ENCODE data around the gene CTSA. TPM values are rescaled to one million over a fixed set of nuclear protein-coding genes. Genes with fewer than 3 reads are reported as not detected.

Gene CTSA
- total RNA-seq, result 160 TPM
- long read RNA-seq, transcript CTSA-207 (2 exons, 2,183 nt), result minor isoform, 9 of 576 reads
- long read RNA-seq, transcript CTSA-203 (14 exons, 1,972 nt), result minor isoform, 40 of 576 reads
- long read RNA-seq, transcript CTSA-204 (15 exons, 2,149 nt), result major isoform, 453 of 576 reads
- long read RNA-seq, transcript CTSA-201 (15 exons, 1,898 nt), result minor isoform, 10 of 576 reads
- long read RNA-seq, partial matches to known transcripts, result 43 of 576 reads
- long read RNA-seq, other reads (novel, unspliced or antisense), result 16 of 576 reads

DNA sequence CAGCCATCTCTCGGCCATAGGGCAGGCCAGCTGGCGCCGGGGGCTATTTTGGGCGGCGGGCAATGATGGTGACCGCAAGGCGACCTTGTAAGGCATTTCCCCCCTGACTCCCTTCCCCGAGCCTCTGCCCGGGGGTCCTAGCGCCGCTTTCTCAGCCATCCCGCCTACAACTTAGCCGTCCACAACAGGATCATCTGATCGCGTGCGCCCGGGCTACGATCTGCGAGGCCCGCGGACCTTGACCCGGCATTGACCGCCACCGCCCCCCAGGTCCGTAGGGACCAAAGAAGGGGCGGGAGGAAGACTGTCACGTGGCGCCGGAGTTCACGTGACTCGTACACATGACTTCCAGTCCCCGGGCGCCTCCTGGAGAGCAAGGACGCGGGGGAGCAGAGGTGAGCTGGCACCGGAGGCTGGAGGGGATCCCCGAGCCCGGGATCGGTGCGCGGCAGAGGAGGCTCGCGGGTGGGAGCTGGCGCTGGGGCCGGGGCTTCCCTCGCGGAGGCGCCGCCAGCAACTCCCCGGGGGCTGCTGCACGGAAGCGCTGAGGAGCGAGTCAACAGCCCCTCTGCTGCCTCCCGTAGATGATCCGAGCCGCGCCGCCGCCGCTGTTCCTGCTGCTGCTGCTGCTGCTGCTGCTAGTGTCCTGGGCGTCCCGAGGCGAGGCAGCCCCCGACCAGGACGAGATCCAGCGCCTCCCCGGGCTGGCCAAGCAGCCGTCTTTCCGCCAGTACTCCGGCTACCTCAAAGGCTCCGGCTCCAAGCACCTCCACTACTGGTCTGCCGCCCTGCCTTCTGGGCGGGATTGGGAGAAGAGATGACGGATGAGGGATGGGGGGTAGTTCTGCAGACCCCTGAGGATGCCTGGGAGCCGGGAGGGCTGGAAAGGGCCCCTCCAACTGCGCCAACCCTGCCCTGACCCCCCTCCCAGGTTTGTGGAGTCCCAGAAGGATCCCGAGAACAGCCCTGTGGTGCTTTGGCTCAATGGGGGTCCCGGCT, at the start of gene CTSA, which contains the start of gene NEURL2:
Gene CTSA, plus strand, starts transcription at position 351 of the 999 bp plus-strand sequence. Its CDS starts 234 bp downstream, at position 585.
Gene NEURL2, minus strand, starts transcription at position 224 of the 999 bp plus-strand sequence. Its CDS starts 217 bp downstream, at position 7.
- peak; percentile 96 for DNase-seq (ENCODE audit: low spot score)

DNA sequence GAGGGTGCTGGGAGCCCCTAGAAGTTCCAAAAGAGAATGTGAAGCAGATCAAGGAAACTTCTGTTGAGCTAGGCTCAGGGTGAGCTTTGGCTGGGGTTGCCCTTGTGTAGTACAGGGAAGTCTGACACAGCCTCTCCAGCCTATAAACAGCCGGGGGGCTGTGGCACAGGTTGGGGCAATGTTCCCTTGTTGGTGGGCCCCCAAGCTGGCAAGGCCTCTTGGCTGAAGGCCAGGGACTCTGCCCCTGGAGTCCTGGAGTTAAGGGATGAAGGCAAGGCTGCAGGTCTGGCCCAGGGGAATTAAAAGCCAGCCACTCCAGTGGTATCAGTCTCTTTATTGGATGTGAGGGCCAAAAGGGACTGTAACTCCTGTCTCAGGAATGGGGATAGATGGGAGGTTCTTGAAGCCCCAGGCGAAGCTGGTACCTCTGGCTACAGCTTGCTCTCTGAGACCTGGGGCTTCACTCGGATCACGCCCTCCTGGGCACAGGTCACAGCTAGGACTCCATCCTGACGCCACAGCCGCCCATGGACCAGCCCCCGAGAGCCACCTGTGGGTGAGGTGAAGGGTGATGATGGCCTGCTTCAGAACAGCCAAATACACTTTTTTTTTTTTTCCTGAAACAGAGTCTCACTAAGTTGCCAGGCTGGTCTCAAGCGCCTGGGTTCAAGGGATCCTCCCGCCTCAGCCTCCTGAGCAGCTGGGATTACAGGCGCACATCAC, 49.6 kb upstream of the CTSA start:
- DNase-seq (ENCODE audit: low spot score), result no peak

DNA sequence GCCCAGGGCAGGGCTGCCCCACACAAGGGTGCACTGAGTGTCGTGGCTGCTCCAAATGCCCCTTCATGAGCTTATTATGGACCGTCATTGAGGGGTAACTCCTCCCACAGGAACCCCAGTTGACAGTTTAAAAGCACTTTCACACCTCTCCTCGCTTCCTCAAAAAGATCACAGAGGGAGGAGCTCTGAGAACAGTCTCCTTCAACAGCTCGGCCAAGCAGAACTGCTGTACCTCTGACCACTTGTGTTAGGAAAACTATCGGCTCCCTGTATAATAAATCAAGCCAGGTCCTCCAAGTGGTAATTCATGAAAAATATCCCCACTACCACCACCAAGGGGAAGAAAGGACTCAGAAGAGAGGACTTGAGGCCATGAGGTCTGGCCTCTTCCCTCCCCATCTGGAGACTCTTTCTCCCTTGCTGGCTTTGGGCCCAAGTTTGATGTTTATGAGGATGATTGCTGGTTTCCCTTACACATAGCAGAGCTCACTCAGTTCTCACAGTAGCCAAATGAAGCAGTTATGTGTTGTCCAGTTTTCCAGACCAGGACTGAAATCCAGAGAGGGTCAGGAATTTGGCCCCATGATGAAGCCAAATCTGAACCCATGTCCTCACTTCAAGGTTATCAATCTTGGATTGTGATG, 48.8 kb upstream of the CTSA start:
- DNase-seq (ENCODE audit: low spot score), result no peak

DNA sequence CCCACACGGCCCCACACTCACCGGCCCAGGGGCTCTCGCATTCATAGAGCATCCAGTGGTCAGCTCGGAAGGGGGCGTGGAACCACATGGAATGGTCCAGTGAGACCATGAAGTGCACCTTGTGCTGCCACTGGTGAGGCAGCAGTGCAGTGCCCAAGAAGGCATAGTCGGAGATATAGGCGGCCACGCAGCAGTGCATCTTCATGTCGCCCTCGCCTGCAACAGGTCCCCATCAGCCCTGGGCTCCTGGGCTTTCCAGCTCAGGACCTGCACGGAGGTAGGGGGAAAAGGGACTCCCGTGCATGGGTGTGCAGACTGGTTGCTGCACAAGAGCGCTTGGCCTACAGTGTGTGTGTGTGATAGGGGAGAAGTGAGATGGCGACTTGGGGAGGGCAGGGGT, 47.6 kb upstream of the CTSA start:
- DNase-seq (ENCODE audit: low spot score), result no peak

DNA sequence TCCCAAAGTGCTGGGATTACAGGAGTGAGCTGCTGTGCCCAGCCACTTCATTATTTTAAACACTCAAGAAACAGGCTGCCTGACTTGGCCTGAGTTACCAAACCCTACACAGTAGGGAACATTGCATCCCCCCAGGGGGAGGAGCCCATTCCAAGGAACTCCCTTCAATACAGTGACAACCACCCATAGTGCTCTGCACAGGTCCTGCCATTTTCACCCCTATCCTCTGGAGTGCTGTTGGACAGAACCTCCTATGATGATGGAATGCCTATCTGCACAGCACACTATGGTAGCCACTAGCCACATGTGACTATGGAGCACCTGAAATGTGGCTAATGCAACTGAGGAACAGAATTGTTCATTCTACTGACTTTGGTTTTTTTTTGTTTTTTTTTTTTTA, 45.7 kb upstream of the CTSA start:
- no peak for DNase-seq (ENCODE audit: low spot score)

DNA sequence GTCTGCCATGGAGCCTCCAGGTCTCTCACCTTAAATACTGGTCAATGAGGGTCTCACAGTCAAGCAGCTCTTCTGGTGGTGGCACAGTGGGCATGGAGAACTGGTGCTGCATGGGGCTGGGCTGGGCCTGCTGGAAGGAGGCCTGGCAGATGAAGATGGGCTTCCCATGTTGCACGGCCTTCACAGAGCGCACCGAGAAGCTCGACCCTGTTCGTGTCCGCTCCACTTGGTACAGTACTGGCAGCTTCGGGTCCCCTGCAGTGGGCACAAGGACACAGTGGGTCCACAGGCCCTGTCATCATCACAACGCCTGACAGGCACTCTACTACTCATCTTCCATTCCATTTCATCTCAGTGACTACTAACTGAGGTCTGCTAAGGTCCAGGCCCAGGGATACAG, 42.7 kb upstream of the CTSA start:
- no peak for DNase-seq (ENCODE audit: low spot score)

DNA sequence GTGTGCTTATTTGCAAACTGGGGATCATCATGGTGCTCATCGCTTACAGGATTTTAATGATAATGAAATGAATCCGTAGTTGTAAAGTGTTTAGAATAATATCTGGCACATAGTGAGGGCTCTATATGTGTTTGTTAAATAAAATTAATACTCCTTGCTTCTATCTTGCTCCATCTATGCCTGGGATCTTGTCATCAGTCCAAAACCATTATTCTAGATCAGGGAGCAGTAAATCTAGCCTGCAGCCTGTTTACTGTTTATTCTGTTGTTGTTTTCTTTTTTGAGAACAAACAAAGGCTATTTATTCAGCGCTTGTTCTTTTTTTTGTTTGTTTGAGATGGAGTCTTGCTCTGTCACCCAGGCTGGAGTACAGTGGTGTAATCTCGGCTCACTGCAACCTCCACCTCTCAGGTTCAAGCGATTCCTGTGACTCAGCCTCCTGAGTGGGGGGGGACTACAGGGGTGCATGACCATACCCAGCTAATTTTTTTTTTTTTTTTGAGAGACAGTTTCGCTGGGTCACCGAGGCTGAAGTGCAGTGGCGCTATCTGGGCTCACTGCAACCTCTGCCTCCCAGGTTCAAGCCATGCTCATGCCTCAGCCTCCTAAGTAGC, 42.1 kb upstream of the CTSA start:
- DNase-seq (ENCODE audit: low spot score), result no peak

DNA sequence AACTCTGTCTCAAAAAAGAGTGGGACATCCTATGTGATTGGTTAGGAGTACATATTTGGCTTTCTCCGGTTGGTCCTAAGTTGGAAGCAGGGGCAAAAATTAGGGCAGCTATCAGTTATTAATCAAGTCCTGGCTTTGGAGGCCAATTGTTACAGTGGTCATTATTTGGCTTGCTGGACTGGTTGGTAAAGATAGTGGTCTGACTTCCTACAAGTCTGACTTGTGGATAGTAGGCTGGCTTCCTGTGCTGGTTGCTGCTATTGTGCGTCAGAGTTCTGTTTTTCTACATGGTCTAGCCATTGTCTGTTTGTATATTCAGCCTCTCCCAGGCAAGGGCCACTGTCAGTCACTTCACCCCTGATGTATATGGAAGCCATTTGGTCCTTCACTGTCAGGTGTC, 40.9 kb upstream of the CTSA start:
- no peak for DNase-seq (ENCODE audit: low spot score)

DNA sequence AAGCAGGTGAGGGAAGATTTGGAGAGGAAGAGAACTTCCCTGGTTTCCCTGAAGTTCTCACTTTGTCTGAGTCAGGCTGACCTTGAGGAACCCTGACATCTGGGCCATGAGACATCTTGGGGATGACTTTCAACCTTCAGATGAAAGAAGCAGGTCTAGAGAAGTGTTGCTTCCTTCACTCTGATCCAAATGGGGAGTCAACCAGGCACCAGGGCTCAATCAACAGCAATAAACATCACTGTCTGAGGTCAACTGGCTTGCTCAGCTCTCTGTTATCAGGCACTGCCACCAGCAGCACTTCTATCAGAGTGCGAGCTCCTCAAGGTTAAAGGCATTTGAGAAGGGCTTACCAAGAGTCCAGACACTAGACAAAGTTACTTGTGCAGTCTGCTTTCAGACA, 40.2 kb upstream of the CTSA start:
- no peak for DNase-seq (ENCODE audit: low spot score)

DNA sequence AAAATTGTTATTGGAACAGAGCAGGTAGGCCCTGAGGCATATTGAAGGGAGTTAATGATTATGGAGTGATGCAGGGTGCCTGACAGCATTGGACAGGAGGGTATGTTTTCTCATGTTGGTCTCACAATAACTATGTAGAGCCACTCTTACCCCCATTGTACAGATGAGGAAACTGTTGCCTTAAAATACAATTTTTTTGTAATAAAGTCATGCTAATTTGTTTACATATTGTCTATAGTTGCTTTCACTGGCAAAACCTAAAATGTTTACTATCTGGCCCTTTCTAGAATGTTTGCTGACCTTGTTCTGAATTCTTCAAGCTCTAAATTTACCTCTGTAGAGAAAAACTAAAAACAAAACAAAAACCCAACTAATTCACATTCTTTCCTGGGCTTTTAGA, 39.6 kb upstream of the CTSA start:
- no peak for DNase-seq (ENCODE audit: low spot score)

DNA sequence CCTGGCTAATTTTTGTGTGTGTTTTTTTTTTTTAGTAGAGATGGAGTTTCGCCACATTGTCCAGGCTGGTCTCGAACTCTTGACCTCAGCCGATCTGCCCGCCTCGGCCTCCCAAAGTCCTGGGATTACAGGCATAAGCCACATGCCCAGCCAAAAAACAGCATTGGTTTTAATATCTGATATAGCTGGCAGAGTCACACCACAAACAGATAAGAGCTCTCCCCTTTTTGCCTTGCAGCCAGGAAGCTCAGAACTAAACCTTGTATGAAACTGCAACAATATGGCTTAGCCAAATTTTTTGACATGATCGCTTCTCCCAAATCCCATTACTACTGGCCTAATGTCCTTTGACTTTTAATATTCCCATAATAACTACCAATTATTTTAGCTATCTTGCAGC, 38.8 kb upstream of the CTSA start:
- no peak for DNase-seq (ENCODE audit: low spot score)

DNA sequence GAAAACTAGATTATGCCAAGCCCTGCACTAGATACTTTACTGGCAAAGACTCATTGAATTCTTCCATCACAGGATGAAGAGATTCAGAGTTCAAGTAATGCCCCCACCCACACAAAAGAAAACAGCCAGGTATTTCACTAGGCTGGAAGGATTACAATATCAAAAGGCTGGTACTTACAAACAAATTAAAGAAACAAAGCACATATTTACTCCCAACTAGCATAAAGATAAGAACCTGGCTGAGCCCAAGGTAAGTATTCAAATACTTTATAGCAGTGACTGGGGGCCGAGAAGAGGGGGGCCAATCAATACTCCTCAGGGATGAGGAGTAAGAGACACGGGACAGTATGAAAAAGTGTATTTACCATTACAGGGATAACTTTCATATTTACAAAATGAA, 37.7 kb upstream of the CTSA start:
- no peak for DNase-seq (ENCODE audit: low spot score)

DNA sequence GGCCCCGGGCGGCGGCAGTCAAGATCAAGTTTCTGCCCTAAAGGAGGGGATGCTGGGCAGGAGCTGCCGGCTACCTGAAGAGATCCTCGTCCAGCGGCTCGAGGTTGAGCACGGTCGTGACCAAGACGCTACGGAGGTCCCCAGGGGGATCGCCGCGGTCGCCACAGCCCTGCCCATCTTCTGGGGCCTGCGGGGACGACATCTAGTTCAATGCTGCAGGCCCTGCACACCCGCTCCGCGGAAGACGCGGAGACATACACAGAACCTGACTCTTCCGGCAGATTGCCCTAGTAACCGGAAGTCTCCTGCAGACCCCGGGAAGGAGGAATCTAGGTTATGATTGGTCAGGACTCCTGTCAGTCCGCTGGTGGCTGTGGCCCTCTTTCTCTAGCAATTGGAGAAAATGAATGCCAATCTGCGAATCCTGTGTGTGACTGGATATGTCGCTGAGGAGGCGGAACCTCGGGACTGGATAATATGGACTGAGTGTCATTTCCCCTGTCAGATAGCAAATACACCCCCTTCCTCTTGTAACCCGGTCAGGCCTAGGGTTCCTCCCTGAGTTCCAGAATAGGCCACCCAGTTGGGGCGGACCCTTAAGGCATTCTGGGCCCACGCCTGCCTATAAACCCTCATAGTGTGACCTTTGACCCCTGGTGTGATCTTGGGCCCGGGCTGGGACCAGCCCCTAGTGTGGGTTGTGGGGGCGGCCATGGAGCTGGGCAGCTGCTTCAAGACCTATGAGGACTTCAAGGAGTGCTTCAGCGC, 33.8 kb upstream of the CTSA start, which contains the start of the genes ACOT8 and ZSWIM3:
Gene ACOT8, minus strand, starts transcription at position 279 of the 768 bp plus-strand sequence. Its CDS starts 77 bp downstream, at position 202.
Gene ZSWIM3, plus strand, starts transcription at position 501 of the 768 bp plus-strand sequence. Its CDS starts 212 bp downstream, at position 713.
- DNase-seq (ENCODE audit: low spot score), result peak; percentile 93

DNA sequence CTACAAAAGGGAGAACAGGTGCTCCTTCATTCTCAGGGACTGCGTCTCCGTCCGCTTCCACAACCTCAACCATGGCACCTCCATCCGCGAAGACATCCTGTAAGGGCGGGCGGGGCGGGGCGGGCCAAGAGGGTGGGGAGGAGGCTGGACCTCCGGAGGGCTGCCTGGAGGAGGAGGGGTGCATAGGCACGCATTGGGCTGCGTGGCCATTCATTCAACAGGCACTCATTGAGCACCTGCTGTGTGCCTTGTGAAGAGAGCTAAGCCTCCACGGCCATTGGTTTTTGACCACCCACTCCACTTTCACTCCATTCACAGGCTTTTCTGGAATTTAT, 33.3 kb upstream of the CTSA start:
- DNase-seq (ENCODE audit: low spot score), result no peak

DNA sequence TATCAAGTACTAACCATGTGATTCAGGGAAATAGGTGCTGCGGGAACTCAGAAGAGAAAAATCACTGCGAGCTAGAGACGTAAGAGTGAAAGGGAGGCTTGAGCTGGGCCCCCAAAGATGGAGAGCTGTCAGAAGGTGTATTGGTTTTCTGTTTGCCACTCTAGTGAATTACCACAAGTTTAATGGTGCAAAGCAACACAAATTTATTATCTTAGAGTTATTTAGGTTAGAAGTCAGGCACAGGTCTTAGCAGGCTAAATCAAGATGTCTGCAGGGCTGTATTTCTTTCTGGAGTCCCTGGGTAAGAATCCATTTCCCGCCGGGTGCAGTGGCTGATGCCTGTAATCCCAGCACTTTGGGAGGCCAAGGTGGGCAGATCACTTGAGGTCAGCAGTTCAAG, 31.2 kb upstream of the CTSA start:
- DNase-seq (ENCODE audit: low spot score), result no peak

DNA sequence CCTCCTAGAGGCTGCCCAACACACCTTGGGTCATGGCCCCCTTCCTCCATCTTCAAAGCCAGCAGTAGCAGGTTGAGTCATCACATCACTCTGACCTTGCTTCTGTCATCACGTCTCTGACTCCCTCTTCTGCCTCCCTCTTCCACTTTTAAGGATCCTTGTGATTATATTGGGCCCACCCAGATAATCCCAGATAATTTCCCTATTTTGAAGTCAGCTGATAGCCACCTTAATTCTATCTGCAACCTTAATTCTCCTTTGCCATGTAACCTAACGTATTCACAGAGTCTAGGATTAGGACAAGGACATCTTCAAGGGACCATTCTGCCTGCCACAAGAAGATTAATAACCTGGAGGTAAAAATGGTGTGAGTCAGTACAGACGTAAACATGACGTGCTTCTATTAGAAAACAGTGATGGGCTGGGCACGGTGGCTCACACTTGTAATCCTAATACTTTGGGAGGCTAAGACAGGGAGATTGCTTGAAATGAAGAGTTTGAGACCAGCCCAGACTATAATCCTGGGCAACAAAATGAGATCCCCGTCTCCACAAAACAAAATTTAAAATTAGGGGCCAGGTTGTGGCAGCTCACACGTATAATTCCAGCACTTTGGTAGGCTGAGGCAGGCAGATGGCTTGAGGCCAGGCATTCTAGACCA, 30.4 kb upstream of the CTSA start:
- DNase-seq (ENCODE audit: low spot score), result no peak

DNA sequence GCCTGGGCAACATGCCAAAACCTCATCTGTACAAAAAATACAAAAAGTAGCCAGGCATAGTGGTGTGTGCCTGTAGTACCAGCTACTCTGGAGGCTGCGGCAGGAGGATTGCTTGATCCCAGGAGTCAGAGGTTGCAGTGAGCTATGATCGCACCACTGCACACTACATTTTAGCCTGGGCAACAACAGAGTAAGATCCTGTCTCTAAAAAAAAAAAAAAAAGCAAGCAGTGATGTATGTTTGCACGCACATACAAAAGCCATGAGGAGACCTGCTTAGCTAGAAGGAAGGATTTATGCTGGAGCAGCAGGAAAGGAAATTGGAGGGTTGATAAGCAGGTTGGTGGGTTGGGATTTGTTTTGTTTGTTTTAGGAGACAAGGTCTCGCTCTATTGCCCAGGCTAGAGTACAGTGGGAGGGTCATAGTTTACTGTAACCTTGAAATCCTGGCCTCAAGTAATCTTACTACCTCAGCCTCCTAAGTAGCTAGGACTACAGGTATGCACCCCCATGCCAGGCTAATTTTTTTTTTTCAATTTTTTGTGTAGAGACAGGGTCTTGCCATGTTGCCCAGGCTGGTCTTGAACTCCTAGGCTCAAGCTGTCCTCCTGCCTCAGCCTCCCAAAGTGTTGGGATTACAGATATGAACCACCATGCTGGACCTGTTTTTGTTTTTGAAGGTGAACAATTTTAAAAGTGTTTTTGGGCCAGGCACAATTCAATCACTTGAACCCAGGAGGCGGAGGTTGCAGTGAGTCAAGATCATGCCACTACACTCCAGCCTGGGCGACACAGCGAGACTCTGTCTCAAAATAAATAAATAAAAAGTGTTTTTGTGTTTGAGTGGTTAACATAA, 29.7 kb upstream of the CTSA start:
- no peak for DNase-seq (ENCODE audit: low spot score)

All from mesenteric fat pad (tissue), 1 donor.